HepG2 (cell line): ENCODE measurements around the gene DRD1. TPM values are rescaled to one million over a fixed set of nuclear protein-coding genes. Genes with fewer than 3 reads are reported as not detected.

ENCODE experiments used
- FOXA3 ChIP-seq: IDR thresholded peaks from 2 replicates; pipeline ENCODE4 v1.6.1; 2016; ENCODE audit warnings: missing genetic modification reagents, missing compliant biosample characterization
- LCORL ChIP-seq, 2 experiments: fragments of 450-650 bp in 1 of 2; sonication (generic) in 1 of 2; formaldehyde crosslinking in 1 of 2; IDR thresholded peaks; 2 replicates each; pipeline versions ENCODE4 v1.5.0 to v1.6.1; 2017 to 2020; ENCODE audit warnings: antibody characterized with exemption in 1 of 2, missing genetic modification reagents in 1 of 2
- RARA ChIP-seq: IDR thresholded peaks from 2 replicates; pipeline ENCODE4 v1.6.1; 2016; ENCODE audit warnings: missing genetic modification reagents, missing compliant biosample characterization
- SIN3A ChIP-seq: IDR thresholded peaks from 2 replicates; pipeline ENCODE4 v1.6.1; 2011; ENCODE audit warnings: low read depth, mild to moderate bottlenecking, control low read depth, low read length, borderline replicate concordance
- SSRP1 ChIP-seq: IDR thresholded peaks from 2 replicates; pipeline ENCODE4 v1.6.1; 2016; ENCODE audit warnings: control low read depth
- TCF7 ChIP-seq: sonication (generic); IDR thresholded peaks from 2 replicates; pipeline ENCODE4 v1.6.1; 2016; ENCODE audit warnings: antibody characterized with exemption, low read depth
- ZFY ChIP-seq: sonication (generic); formaldehyde crosslinking; IDR thresholded peaks from 2 replicates; pipeline ENCODE4 v1.4.0; 2020; ENCODE audit warnings: missing genetic modification reagents
- ZNF350 ChIP-seq: sonication (generic); formaldehyde crosslinking; IDR thresholded peaks from 2 replicates; pipeline ENCODE4 v1.4.0; 2020; ENCODE audit warnings: mild to moderate bottlenecking, low read depth, missing genetic modification reagents, borderline replicate concordance
- ZNF432 ChIP-seq: sonication (generic); formaldehyde crosslinking; IDR thresholded peaks from 2 replicates; pipeline ENCODE4 v1.5.0; 2020; ENCODE audit warnings: missing genetic modification reagents, mild to moderate bottlenecking, borderline replicate concordance
- ZNF720 ChIP-seq: sonication (generic); formaldehyde crosslinking; IDR thresholded peaks from 2 replicates; pipeline ENCODE4 v1.4.0; 2020; ENCODE audit warnings: missing genetic modification reagents
- ZNF746 ChIP-seq: sonication (generic); formaldehyde crosslinking; IDR thresholded peaks from 2 replicates; pipeline ENCODE4 v1.8.0; 2022; ENCODE audit warnings: mild to moderate bottlenecking, missing genetic modification reagents
- polyA plus RNA-seq, 8 experiments: library from polyadenylated mRNA; depleted of rRNA in 3 of 8; stranded (reverse) in 7 of 8; unstranded in 1 of 8; fragments of >200 nt; fragmentation: Illumina TruSeq in 4 of 8; extraction: Trizol in 4 of 8; gene quantifications; 2 replicates each; pipeline versions ENCODE4 v1.2.1 to v1.2.3, GENCODE V29; 2011 to 2016; ENCODE audit warnings: low read depth in 4 of 8, missing spikeins in 1 of 8, mixed read lengths in 1 of 8; ENCODE audit not compliant: insufficient read depth in 1 of 8
- total RNA-seq, 5 experiments: library from RNA; depleted of rRNA; stranded (reverse); fragments of >200 nt; fragmentation: Illumina TruSeq; extraction: Trizol; gene quantifications; 2 replicates each; pipeline ENCODE4 v1.2.3, GENCODE V29; 2016; ENCODE audit warnings: low read depth in 1 of 5
- TF ChIP-seq, protein P1 (sequence below): sonication (generic); formaldehyde crosslinking; IDR thresholded peaks from 2 replicates; pipeline ENCODE4 v1.5.0; 2020; ENCODE audit warnings: mild to moderate bottlenecking, low read depth, missing genetic modification reagents, borderline replicate concordance
- TF ChIP-seq, protein P2 (sequence below), 2 experiments: sonication (generic) in 1 of 2; formaldehyde crosslinking in 1 of 2; IDR thresholded peaks; 2 replicates each; pipeline versions ENCODE4 v1.4.0 to v1.6.1; 2018 to 2020; ENCODE audit warnings: missing genetic modification reagents in 2 of 2, borderline replicate concordance in 1 of 2, low read depth in 1 of 2, mild to moderate bottlenecking in 1 of 2, missing biosample characterization in 1 of 2
- TF ChIP-seq, protein P3 (sequence below): sonication (generic); formaldehyde crosslinking; conservative IDR thresholded peaks from 2 replicates; pipeline ENCODE4 v1.8.0; 2022; ENCODE audit warnings: low read depth, missing genetic modification reagents
- TF ChIP-seq, protein P4 (sequence below): sonication (generic); formaldehyde crosslinking; IDR thresholded peaks from 2 replicates; pipeline ENCODE4 v1.5.1; 2020; ENCODE audit warnings: missing genetic modification reagents, mild to moderate bottlenecking, borderline replicate concordance
- TF ChIP-seq, protein P5 (sequence below): sonication (generic); formaldehyde crosslinking; IDR thresholded peaks from 2 replicates; pipeline ENCODE4 v1.5.0; 2020; ENCODE audit warnings: missing genetic modification reagents, mild to moderate bottlenecking, borderline replicate concordance

The DRD1 gene
- total and polyA plus RNA-seq, 2 of the 13 experiments (the other 11 are each of a cell fraction or from before 2014, with no cell fraction given) = not detected

DNA sequence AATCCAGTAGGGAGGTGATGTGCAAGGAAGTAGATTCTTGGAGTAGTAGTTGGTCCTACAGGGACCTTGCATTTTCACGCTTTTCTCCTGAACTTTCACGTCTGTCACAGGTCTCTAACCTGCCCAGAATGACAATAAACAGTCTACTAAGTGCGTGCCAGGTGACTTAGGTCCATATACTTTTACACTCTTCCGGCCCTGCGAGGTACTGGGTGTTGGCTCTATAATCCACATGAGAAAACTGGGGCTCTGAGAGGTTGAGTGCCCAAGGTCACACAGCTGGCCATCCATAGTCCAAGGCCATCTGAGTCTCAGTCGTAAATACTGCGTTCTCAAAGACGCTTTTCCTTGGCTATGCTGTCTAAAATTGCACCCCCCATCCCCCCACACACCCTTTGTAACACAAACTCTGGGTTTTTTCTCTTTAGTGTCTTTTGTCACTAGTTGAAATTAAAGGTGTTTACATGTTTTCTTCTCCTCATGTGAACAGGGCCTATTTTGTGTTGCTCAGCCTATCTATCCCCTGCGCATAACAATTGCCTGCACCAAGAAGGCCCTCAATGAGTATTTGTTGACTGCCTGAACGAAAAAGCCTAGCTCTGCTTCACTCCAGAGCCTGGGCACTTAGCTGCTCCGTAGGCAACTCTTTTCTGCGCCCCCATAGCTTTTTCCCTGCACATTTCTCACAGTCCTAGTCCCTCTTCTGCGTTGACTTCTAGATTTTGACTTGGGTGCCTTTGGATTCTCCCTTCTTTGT, 35.3 kb upstream of the DRD1 start (continued):
- TF ChIP-seq SIN3A (0 out of 2 replicates have a peak, but pooled peaks have one; percentile 31), FOXA3 (CRISPR knock-in tag) (0 out of 2 replicates have a peak, but pooled peaks have one; percentile 25), ZNF720 (no peak), TCF7 (no peak), ZNF350 (CRISPR knock-in tag) (0 out of 2 replicates have a peak, but pooled peaks have one; percentile 9), ZFY (CRISPR knock-in tag) (no peak), SSRP1 (CRISPR knock-in tag) (0 out of 2 replicates have a peak, but pooled peaks have one; percentile 29), RARA (CRISPR knock-in tag) (0 out of 2 replicates have a peak, but pooled peaks have one; percentile 13), LCORL (IDR thresholded peaks at IDR 0.05) (no peak), LCORL (CRISPR knock-in tag; IDR thresholded peaks at IDR 0.05) (peak; percentile 13; the same call in 1 of the 2 replicates), ZNF432 (CRISPR knock-in tag) (no peak), ZNF746 (CRISPR knock-in tag) (0 out of 2 replicates have a peak, but pooled peaks have one; percentile 19)
- TF ChIP-seq, protein P1, sequence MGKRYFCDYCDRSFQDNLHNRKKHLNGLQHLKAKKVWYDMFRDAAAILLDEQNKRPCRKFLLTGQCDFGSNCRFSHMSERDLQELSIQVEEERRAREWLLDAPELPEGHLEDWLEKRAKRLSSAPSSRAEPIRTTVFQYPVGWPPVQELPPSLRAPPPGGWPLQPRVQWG (CRISPR knock-in tag) = no peak
- TF ChIP-seq, protein P2, sequence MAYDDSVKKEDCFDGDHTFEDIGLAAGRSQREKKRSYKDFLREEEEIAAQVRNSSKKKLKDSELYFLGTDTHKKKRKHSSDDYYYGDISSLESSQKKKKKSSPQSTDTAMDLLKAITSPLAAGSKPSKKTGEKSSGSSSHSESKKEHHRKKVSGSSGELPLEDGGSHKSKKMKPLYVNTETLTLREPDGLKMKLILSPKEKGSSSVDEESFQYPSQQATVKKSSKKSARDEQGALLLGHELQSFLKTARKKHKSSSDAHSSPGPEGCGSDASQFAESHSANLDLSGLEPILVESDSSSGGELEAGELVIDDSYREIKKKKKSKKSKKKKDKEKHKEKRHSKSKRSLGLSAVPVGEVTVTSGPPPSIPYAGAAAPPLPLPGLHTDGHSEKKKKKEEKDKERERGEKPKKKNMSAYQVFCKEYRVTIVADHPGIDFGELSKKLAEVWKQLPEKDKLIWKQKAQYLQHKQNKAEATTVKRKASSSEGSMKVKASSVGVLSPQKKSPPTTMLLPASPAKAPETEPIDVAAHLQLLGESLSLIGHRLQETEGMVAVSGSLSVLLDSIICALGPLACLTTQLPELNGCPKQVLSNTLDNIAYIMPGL (CRISPR knock-in tag; IDR thresholded peaks at IDR 0.05; ENCODE audit: borderline replicate concordance in 1 of 2, low read depth in 1 of 2) = peak in 1 of 2 experiments; percentile 39; a peak in 3 of 4 replicates
- TF ChIP-seq, protein P3, sequence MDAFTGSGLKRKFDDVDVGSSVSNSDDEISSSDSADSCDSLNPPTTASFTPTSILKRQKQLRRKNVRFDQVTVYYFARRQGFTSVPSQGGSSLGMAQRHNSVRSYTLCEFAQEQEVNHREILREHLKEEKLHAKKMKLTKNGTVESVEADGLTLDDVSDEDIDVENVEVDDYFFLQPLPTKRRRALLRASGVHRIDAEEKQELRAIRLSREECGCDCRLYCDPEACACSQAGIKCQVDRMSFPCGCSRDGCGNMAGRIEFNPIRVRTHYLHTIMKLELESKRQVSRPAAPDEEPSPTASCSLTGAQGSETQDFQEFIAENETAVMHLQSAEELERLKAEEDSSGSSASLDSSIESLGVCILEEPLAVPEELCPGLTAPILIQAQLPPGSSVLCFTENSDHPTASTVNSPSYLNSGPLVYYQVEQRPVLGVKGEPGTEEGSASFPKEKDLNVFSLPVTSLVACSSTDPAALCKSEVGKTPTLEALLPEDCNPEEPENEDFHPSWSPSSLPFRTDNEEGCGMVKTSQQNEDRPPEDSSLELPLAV (CRISPR knock-in tag) = no peak
- TF ChIP-seq, protein P4, sequence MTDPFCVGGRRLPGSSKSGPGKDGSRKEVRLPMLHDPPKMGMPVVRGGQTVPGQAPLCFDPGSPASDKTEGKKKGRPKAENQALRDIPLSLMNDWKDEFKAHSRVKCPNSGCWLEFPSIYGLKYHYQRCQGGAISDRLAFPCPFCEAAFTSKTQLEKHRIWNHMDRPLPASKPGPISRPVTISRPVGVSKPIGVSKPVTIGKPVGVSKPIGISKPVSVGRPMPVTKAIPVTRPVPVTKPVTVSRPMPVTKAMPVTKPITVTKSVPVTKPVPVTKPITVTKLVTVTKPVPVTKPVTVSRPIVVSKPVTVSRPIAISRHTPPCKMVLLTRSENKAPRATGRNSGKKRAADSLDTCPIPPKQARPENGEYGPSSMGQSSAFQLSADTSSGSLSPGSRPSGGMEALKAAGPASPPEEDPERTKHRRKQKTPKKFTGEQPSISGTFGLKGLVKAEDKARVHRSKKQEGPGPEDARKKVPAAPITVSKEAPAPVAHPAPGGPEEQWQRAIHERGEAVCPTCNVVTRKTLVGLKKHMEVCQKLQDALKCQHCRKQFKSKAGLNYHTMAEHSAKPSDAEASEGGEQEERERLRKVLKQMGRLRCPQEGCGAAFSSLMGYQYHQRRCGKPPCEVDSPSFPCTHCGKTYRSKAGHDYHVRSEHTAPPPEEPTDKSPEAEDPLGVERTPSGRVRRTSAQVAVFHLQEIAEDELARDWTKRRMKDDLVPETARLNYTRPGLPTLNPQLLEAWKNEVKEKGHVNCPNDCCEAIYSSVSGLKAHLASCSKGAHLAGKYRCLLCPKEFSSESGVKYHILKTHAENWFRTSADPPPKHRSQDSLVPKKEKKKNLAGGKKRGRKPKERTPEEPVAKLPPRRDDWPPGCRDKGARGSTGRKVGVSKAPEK (CRISPR knock-in tag) = 0 out of 2 replicates have a peak, but pooled peaks have one; percentile 39
- TF ChIP-seq, protein P5, sequence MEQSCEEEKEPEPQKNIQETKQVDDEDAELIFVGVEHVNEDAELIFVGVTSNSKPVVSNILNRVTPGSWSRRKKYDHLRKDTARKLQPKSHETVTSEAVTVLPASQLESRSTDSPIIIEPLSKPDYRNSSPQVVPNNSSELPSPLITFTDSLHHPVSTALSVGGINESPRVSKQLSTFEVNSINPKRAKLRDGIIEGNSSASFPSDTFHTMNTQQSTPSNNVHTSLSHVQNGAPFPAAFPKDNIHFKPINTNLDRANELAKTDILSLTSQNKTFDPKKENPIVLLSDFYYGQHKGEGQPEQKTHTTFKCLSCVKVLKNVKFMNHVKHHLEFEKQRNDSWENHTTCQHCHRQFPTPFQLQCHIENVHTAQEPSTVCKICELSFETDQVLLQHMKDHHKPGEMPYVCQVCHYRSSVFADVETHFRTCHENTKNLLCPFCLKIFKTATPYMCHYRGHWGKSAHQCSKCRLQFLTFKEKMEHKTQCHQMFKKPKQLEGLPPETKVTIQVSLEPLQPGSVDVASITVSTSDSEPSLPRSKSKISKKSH (CRISPR knock-in tag) = no peak
